SU-DHL-6 (cell line): Measurements from ENCODE around the gene SMG7.

Source experiments
- EZH2phosphoT487 ChIP-seq: fragments of 200-600 bp; sonication (generic), shearing (Covaris generic); conservative IDR thresholded peaks from 2 replicates; pipeline ENCODE4 v1.6.1; 2018; ENCODE audit warnings: mild to moderate bottlenecking, antibody characterized with exemption, low read length, moderate library complexity, mixed read lengths
- TF ChIP-seq, protein P1 (sequence below): fragments of 200-600 bp; sonication (generic); IDR thresholded peaks from one replicate; pipeline ENCODE4 v1.5.1; 2017; ENCODE audit warnings: antibody characterized with exemption, mild to moderate bottlenecking, low read length, moderate library complexity; ENCODE audit not compliant: insufficient read depth, poor library complexity, severe bottlenecking

GRCh38 chr1:183544598-183545297 lies 72.4 kb downstream of the SMG7 start:
- TF ChIP-seq, protein P1, sequence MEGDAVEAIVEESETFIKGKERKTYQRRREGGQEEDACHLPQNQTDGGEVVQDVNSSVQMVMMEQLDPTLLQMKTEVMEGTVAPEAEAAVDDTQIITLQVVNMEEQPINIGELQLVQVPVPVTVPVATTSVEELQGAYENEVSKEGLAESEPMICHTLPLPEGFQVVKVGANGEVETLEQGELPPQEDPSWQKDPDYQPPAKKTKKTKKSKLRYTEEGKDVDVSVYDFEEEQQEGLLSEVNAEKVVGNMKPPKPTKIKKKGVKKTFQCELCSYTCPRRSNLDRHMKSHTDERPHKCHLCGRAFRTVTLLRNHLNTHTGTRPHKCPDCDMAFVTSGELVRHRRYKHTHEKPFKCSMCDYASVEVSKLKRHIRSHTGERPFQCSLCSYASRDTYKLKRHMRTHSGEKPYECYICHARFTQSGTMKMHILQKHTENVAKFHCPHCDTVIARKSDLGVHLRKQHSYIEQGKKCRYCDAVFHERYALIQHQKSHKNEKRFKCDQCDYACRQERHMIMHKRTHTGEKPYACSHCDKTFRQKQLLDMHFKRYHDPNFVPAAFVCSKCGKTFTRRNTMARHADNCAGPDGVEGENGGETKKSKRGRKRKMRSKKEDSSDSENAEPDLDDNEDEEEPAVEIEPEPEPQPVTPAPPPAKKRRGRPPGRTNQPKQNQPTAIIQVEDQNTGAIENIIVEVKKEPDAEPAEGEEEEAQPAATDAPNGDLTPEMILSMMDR = no peak
- TF ChIP-seq EZH2phosphoT487 = no peak
